ENCODE results near the gene WFDC6. TPM values are rescaled to one million over a fixed set of nuclear protein-coding genes. Genes with fewer than 3 reads are reported as not detected.

WFDC6 gene
- total RNA-seq, 4 donors from 2014 or later, result not detected

- H3K27ac ChIP-seq, result no peak overlapping the region
- no peak overlapping the region for H3K4me3 ChIP-seq
- no peak for TF ChIP-seq CTCF (IDR thresholded peaks at IDR 0.05)
- no peak for TF ChIP-seq POLR2A (IDR thresholded peaks at IDR 0.05)
- no peaks in the 10 kb centered on the region for H3K9me3 ChIP-seq
- no peaks in the 10 kb centered on the region for H3K36me3 ChIP-seq
- DNase-seq, result no peak
- H3K27me3 ChIP-seq, result no peaks in the 10 kb centered on the region
- no peaks in the 10 kb centered on the region for H3K4me1 ChIP-seq
Measured at GRCh38 chr20:45545351-45545750, 6.1 kb upstream of the WFDC6 start.

GRCh38 chr20:45538209-45538799 is 978 bp downstream of the WFDC6 start:
- Histone ChIP-seq H3K27me3 (no peaks in the 10 kb centered on the region), H3K4me3 (no peak overlapping the region), H3K4me1 (no peaks in the 10 kb centered on the region), H3K9me3 (no peaks in the 10 kb centered on the region), H3K36me3 (no peaks in the 10 kb centered on the region), H3K27ac (no peak overlapping the region)
- TF ChIP-seq CTCF (IDR thresholded peaks at IDR 0.05), result no peak
- DNase-seq, result no peak

- H3K4me1 ChIP-seq, result no peaks in the 10 kb centered on the region
- TF ChIP-seq POLR2A (IDR thresholded peaks at IDR 0.05), result no peak
- no peak for TF ChIP-seq CTCF (IDR thresholded peaks at IDR 0.05)
- H3K36me3 ChIP-seq, result no peaks in the 10 kb centered on the region
- H3K9me3 ChIP-seq, result no peaks in the 10 kb centered on the region
- H3K27me3 ChIP-seq, result no peaks in the 10 kb centered on the region
- DNase-seq, result no peak
- no peak overlapping the region for H3K4me3 ChIP-seq
- H3K27ac ChIP-seq, result no peak overlapping the region
Measured at GRCh38 chr20:45527294-45527693, 12.0 kb downstream of the WFDC6 start.

- TF ChIP-seq POLR2A (IDR thresholded peaks at IDR 0.05) (no peak), CTCF (IDR thresholded peaks at IDR 0.05) (no peak)
- Histone ChIP-seq H3K4me3 (no peak overlapping the region), H3K27ac (no peak overlapping the region), H3K9me3 (no peaks in the 10 kb centered on the region), H3K36me3 (no peaks in the 10 kb centered on the region), H3K27me3 (no peaks in the 10 kb centered on the region), H3K4me1 (no peaks in the 10 kb centered on the region)
- no peak for DNase-seq
Measured at GRCh38 chr20:45523821-45524220, 15.5 kb downstream of the WFDC6 start.

DNA sequence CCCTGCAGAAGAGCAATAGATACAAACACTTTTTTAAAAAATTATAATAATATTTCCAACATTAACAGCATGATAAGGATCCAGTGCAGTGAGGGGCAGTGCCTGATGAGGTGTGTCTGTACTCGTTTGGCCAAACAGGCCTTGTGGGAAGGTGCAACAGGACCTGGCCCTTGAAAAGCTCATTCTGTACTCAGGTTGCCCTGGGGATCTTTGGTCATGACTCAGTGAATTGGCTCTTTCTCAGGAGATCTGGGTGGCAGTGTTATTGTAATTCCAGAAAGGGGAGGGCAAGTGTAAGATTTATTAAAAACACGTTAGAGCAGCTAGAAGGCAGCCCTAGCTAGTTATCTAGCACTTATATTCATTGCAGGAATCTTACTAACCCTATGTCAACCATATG is 21.0 kb downstream of the WFDC6 start:
- DNase-seq, result no peak
- no peaks in the 10 kb centered on the region for H3K4me1 ChIP-seq
- no peaks in the 10 kb centered on the region for H3K27me3 ChIP-seq
- H3K9me3 ChIP-seq, result no peaks in the 10 kb centered on the region
- no peak overlapping the region for H3K4me3 ChIP-seq
- no peaks in the 10 kb centered on the region for H3K36me3 ChIP-seq
- TF ChIP-seq CTCF (IDR thresholded peaks at IDR 0.05), result no peak
- TF ChIP-seq POLR2A (IDR thresholded peaks at IDR 0.05), result no peak
- H3K27ac ChIP-seq, result no peak overlapping the region
